HG02943 (cell line): ENCODE measurements around the gene RPL18A.

Experiments
- ATAC-seq: cut with Tn5 transposase; IDR thresholded peaks from one replicate; pipeline ENCODE4 v1.9.1; 2021; ENCODE audit warnings: mild to moderate bottlenecking, low read depth, moderate library complexity; ENCODE audit not compliant: unreplicated experiment

Gene RPL18A

DNA sequence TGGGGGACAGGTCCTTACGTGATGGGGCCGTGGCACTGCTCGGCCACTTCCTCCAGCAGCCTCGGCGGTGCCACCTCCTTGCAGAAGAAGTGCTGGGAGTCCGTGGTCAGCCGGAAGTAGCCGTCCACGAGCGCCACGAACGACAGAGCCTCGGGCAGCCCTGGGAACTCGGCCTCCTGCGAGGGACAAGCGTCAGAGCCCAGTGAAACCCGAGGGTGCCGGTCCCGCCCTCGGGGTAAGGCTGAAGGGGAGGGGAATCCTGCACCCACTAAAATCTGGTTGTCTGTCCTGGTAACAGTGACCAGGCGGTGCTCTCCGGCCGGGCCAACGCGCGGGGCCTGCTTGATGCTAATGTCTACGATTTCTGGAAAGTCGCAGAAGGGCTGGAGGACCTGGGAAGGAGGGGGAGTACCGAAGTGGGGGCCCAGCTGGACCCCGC, 18.3 kb upstream of the RPL18A start:
- no peak for ATAC-seq

- no peak for ATAC-seq
Observed at GRCh38 chr19:17841810-17842662, 17.7 kb upstream of the RPL18A start.

DNA sequence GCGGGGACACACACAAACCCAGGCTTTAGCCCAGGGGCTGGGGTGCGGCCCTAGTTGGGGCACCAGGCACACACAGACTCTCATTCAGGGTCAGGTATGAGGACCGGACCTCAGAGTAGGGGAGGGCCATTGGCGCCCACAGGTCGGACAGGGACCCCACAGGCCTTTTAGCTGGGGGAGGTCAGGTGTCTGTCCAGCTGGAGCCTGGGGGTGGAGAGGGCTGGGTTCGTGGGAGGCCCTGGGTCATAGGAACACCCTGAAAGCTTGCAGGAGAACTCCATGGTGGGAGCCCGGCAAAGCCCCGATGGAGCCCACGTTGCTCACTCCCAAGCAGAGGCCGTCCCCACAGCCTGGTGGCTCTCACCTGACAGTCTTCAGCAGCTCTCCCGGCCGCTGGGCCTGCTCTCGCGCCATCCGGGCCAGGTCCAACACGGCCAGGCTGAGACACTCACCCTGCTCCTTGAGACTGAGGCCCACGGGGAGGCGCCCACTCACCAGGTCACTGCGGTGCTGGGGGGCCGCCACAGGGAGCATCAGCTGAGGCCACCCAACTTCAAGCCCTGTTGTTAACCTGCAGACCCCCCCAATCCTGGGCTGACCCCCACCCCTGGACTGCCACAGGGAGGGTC, 16.9 kb upstream of the RPL18A start:
- no peak for ATAC-seq

GRCh38 chr19:17843292-17843827, 16.4 kb upstream of the RPL18A start:
- ATAC-seq = no peak

DNA sequence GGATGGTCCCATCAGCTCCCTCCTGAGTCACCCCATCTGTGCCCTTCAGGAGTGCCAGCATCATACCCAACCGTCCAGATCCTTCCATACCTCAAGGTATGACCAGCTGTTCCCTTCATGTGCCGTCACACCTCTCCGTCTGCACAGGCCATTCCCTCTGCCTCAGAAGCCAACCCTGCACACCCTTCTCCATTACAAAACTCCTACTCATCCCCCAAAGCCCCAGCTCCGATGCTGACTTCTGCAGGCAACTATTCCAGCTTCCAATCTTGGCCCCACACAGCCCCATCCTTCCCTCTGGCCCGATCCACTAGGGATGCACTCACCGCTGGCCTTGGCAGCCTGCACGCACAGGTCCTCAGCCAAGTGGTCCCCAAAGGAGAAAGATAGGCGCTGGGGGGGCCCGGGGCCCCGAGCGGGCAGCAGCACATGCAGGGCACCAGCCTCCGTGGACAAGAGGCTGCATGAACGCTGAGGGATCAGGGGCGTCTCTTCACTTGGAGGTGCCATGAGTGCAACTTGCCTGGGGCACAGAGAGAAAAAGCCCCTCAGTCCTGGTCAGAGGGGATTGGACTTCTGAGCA, 15.7 kb upstream of the RPL18A start:
- ATAC-seq = no peak

DNA sequence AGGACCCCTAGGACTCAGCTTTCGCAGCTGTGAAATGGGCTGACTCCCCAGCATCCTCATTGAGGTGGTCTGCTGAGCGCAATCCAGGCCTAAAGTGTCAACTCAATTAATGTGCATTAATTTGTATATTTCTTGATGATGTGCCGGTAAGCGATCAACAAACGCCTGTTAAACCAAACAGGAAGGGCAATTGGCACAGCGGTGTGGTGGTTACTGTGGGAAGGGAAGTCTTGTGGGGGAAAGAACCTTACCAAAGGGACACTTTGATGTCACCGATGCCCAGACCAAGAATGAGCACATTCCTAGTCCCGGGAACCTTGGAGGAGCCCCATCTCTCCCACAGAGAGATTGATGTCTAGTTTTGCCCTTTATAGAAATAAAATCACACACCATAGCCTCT, 13.6 kb upstream of the RPL18A start:
- no peak for ATAC-seq

- ATAC-seq = no peak
Observed at GRCh38 chr19:17847538-17848366, 12.0 kb upstream of the RPL18A start, which contains the start of gene JAK3. JAK3 (minus strand) TSS chr19:17847982; CDS start chr19:17844417, 3,565 bp downstream.

- ATAC-seq = no peak
Observed at GRCh38 chr19:17848595-17849292, 11.0 kb upstream of the RPL18A start.

DNA sequence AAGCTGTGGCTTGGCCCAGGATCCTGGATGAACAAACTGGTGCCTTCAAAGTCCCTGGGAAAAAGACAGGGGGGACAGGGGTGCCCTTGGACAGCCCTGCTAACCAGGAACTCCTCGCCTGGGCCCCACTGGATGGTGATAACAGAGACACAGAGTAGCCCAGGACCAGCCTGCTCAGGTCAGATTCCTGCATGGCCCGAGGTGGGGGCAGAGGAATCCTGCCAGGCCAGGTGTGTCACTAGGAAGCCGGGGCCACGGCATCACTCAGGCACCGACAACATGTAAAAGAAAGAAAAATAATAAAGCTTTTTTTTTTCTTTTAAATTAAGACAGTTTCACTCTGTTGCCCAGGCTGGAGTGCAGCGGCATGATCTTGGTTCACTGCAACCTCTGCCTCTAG, 5.6 kb upstream of the RPL18A start:
- no peak for ATAC-seq

GRCh38 chr19:17855280-17856152, 4.2 kb upstream of the RPL18A start:
- no peak for ATAC-seq

DNA sequence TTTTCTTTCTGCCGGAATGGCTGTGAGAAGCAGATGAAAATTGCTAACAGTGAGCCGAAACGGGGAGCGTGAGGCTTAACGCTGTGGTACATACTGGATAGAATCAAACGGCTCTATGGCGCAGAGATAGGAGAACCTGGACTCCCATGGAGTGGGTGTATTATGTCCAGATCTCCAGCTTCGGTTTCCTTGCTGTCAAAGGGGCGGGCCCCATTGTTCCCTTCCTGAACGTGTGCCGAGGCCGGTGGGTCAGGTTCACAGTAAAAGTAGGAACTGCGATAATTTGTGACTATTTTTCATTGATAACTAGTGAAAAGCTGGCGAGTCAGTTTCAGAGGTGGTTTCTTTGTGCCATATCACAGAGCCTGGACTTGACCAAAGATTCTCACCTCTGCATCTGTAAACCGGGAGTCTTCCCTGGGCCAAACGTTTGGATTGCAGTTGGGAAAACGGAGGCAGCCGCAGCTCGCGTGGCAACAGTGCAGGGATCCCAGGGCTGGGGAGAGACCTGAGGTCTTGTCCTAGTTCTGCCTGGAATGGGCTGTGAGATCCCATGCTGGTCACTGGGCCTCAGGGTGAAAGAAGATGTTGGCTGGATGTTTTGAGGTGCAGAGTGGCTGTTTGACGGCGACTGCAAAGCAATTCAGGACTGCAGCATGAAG, 752 bp downstream of the RPL18A start:
- ATAC-seq = no peak

GRCh38 chr19:17860993-17861360, 1.3 kb downstream of the RPL18A start:
- no peak for ATAC-seq

DNA sequence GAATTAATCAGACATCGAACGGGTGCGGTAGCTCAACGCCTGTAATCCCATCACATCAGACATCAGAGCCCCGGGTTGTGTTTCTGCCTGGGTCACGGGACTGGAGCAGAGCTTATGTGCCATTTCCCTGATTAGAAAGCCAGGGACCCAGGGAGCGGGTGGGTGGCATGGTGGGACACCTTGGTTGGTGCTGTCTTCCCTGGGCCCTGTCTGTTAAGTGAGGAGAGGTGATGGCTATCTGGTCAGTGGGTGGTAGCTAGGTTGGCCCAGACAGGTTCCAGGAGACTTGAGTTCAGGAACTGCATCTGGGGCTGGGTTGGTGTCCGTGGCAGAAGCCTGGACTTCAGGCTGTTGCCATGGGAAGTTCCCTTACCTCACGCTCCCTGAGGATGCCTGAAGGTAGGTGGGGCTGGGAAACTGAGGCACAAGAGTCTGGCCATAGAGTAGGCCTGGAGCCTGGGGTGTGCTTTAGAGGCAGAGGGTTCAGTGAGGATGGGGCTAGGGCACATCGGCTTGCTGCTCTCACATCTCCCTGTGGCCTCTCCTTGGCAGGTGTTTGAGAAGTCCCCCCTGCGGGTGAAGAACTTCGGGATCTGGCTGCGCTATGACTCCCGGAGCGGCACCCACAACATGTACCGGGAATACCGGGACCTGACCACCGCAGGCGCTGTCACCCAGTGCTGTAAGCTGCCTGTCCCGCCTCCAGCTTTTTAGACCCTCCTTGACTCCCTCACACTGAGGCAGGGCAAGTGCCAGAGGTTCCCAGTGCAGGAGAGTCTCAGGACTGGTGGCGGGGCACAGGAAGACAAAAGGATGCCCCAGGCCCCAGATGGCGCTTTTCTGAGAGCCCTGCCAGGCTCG, 2.1 kb downstream of the RPL18A start:
- ATAC-seq = no peak

- ATAC-seq = no peak
Observed at GRCh38 chr19:17862711-17863519, 3.2 kb downstream of the RPL18A start.

GRCh38 chr19:17863520-17864182, 3.9 kb downstream of the RPL18A start:
- no peak for ATAC-seq
